GM13977 (cell line): Measurements from ENCODE around the gene KCTD15.

Source experiments
- DNase-seq: peaks from one replicate; pipeline ENCODE4 v3.0.0; 2012; ENCODE audit warnings: low spot score
- CTCF ChIP-seq: IDR thresholded peaks from 2 replicates; pipeline ENCODE4 v1.5.1; 2012; ENCODE audit warnings: mild to moderate bottlenecking, control low read depth; ENCODE audit not compliant: insufficient read depth; ENCODE audit errors: extremely low read depth, missing control alignments
- in situ Hi-C: fragments of 300-500 bp; cut with MboI; formaldehyde crosslinking; loops from one replicate; pipeline ENCODE4 v1.12.0; 2022; ENCODE audit warnings: low sequenced_read_pairs, low pct_unique_long_range_greater_than_20kb, mixed read lengths, inconsistent platforms; ENCODE audit not compliant: unreplicated experiment

Gene KCTD15

DNA sequence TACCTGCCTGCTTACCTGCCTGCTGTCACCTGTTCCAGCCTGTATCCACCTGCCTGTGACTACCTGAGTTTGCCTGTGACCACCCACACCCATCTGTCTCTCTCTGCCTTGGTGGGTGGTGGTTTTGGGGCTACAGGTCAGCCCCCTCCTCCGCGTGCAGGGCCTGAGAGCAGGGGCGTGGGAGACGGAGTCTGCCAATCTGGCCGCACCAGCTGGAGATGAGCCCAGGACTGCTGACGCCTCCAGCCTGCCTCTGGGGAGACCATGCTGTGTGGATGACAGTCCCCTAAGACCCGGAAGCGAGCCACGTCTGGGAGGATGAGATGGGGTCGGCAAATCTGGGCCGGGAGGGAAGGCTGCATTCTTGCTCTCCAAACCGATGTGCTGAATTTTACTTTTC is 15.9 kb upstream of the KCTD15 start:
- no peak for TF ChIP-seq CTCF
- in situ Hi-C loops = loop anchor here (25.0 kb wide), 1 partner anchor 332 kb away; no protein-coding TSS in a partner anchor
- no peak for DNase-seq

- TF ChIP-seq CTCF = no peak
- in situ Hi-C loops = loop anchor here (25.0 kb wide), 1 partner anchor 331 kb away; no protein-coding TSS in a partner anchor
- no peak for DNase-seq
These were observed 15.2 kb upstream of the KCTD15 start for GRCh38 chr19:33781415-33781935.

- DNase-seq = no peak
- in situ Hi-C loops = loop anchor here (25.0 kb wide), 1 partner anchor 330 kb away; no protein-coding TSS in a partner anchor
- TF ChIP-seq CTCF = no peak
These were observed 14.7 kb upstream of the KCTD15 start for GRCh38 chr19:33781996-33782395.

GRCh38 chr19:33784432-33784831 is 12.2 kb upstream of the KCTD15 start:
- no peak for DNase-seq
- no peak for TF ChIP-seq CTCF
- in situ Hi-C loops = loop anchor here (25.0 kb wide), 1 partner anchor 328 kb away; no protein-coding TSS in a partner anchor

GRCh38 chr19:33785795-33786194 is 10.9 kb upstream of the KCTD15 start:
- DNase-seq = no peak
- in situ Hi-C loops = loop anchor here (25.0 kb wide), 1 partner anchor 327 kb away; no protein-coding TSS in a partner anchor
- TF ChIP-seq CTCF = no peak

DNA sequence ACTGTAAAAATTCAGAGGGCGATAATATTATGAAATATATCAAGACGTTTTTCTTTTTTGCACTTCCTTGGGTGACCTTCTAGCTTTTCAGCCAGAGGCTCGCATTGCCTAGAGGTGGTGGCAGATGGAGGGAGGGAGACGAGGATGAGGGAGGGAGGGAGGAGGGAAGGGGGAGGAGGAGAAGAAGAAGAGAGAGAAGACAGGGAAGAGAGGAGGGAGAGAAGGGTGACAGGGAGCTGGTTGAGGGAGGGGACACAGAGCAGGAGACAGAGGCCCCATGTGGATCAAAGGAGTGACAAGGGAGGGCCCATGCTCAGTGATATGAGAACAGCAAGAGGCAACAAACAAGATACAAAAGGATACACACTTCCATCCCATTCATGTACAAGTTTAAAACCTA is 8.0 kb upstream of the KCTD15 start:
- no peak for DNase-seq
- in situ Hi-C loops = loop anchor here (25.0 kb wide), 1 partner anchor 324 kb away; no protein-coding TSS in a partner anchor
- TF ChIP-seq CTCF = no peak

DNA sequence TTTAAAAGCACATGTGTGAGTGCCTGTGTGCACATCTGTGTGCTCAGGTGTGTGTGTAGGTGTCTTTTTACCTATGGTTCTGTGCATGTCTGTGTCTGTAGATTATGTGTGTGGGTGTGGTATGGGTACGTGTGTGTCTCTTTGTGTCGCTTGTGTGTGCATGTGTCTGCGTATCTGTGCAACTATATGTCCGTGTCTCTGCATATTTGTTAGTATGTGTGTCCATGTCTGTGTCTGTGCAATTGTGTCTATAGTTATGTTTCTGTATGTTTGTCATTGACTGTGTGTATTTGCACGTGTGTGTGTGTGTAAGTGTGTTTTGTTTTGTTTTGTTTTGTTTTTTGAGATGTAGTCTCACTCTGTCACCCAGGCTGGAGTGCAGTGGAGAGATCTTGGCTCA is 7.3 kb upstream of the KCTD15 start:
- TF ChIP-seq CTCF = no peak
- no peak for DNase-seq
- in situ Hi-C loops = loop anchor here (25.0 kb wide), 1 partner anchor 323 kb away; no protein-coding TSS in a partner anchor
